ENCODE measurements around the gene ZSCAN10. TPM values are rescaled to one million over a fixed set of nuclear protein-coding genes. Genes with fewer than 3 reads are reported as not detected.
"Not testable (repeated sequence)": the region's sequence is repeated elsewhere in the genome, so short reads cannot be mapped to it uniquely, and the experiment has no call there.

The ZSCAN10 gene
- total and polyA plus RNA-seq, 8 donors, result 0.35 TPM; not detected in 7

- WGBS, 2 donors, result 71 to 83% methylated on average over 14 of the region's 14 CpGs
- Histone ChIP-seq H3K4me3 (peak overlapping the region in 1 of 4 donors; percentile 18), H3K4me1 (no peaks in the 10 kb centered on the region), H3K36me3 (no peaks in the 10 kb centered on the region), H3K27ac (no peak overlapping the region), H3K9me3 (no peaks in the 10 kb centered on the region), H3K27me3 (no peaks in the 10 kb centered on the region)
- DNase-seq, result peak in 1 of 6 donors; percentile 36
- peak in 3 of 4 donors; percentile 9 to 57 (median 39) for ATAC-seq
- FAIRE-seq, result no peak
- no peak for TF ChIP-seq CTCF (IDR thresholded peaks at IDR 0.05)
- intact Hi-C loops (cut with DNase I), result no loop called here
These were observed 12.4 kb downstream of the ZSCAN10 start for GRCh38 chr16:3086596-3087242.

GRCh38 chr16:3085868-3086595 lies 13.1 kb downstream of the ZSCAN10 start:
- no peak for TF ChIP-seq CTCF (IDR thresholded peaks at IDR 0.05)
- Histone ChIP-seq H3K4me3 (peak overlapping the region in 1 of 4 donors; percentile 18), H3K4me1 (no peaks in the 10 kb centered on the region), H3K27ac (no peak overlapping the region), H3K36me3 (no peaks in the 10 kb centered on the region), H3K9me3 (no peaks in the 10 kb centered on the region), H3K27me3 (no peaks in the 10 kb centered on the region)
- ATAC-seq, result no peak
- 80 to 85% methylated on average over 17 of the region's 17 CpGs for WGBS, 2 donors
- FAIRE-seq, result no peak
- no peak for DNase-seq
- intact Hi-C loops (cut with DNase I), result no loop called here

GRCh38 chr16:3084969-3085670 lies 14.0 kb downstream of the ZSCAN10 start:
- intact Hi-C loops (cut with DNase I), result no loop called here
- TF ChIP-seq CTCF (IDR thresholded peaks at IDR 0.05), result no peak
- 73 to 74% methylated on average over 7 of the region's 7 CpGs for WGBS, 2 donors
- FAIRE-seq (no peak), ATAC-seq (no peak), DNase-seq (no peak)
- Histone ChIP-seq H3K9me3 (no peaks in the 10 kb centered on the region), H3K36me3 (no peaks in the 10 kb centered on the region), H3K4me1 (no peaks in the 10 kb centered on the region), H3K27ac (no peak overlapping the region), H3K4me3 (no peak overlapping the region), H3K27me3 (no peaks in the 10 kb centered on the region)

- no peak overlapping the region for H3K4me3 ChIP-seq
- FAIRE-seq (no peak), ATAC-seq (no peak), DNase-seq (no peak)
- H3K4me1 ChIP-seq, result no peaks in the 10 kb centered on the region
- TF ChIP-seq CTCF (IDR thresholded peaks at IDR 0.05), result no peak
- H3K9me3 ChIP-seq, result no peaks in the 10 kb centered on the region
- no peaks in the 10 kb centered on the region for H3K27me3 ChIP-seq
- intact Hi-C loops (cut with DNase I), result no loop called here
- H3K36me3 ChIP-seq, result no peaks in the 10 kb centered on the region
- WGBS, 2 donors, result 77 to 89% methylated on average over 1 of the region's 1 CpG
- H3K27ac ChIP-seq, result no peak overlapping the region
These were observed 14.6 kb downstream of the ZSCAN10 start for GRCh38 chr16:3084491-3084890.

- H3K9me3 ChIP-seq; H3K36me3 ChIP-seq; H3K27me3 ChIP-seq; intact Hi-C loops (cut with DNase I); FAIRE-seq; ATAC-seq; H3K4me3 ChIP-seq; H3K4me1 ChIP-seq; H3K27ac ChIP-seq: not testable (repeated sequence)
- DNase-seq, result peak in 2 of 6 donors; percentile 6 to 12
- 84 to 90% methylated on average over 8 of the region's 8 CpGs for whole genome bisulfite sequencing, 2 donors
These were observed 15.7 kb downstream of the ZSCAN10 start for GRCh38 chr16:3083408-3083807.

- H3K4me1 ChIP-seq; H3K27me3 ChIP-seq; H3K4me3 ChIP-seq; ATAC-seq; intact Hi-C loops (cut with DNase I); H3K36me3 ChIP-seq; H3K27ac ChIP-seq; FAIRE-seq; H3K9me3 ChIP-seq: not testable (repeated sequence)
- WGBS, 2 donors, result 83 to 87% methylated on average over 12 to 13 of the region's 13 CpGs
- DNase-seq, result peak in 1 of 6 donors; percentile 23
These were observed 17.1 kb downstream of the ZSCAN10 start for GRCh38 chr16:3081957-3082356.
